NB4 (cell line): ENCODE measurements around the gene AXL.

Source experiments
- DNase-seq: peaks from one replicate; pipeline ENCODE4 v3.0.0; 2010; ENCODE audit warnings: low read depth
- H3K4me3 ChIP-seq: one replicate; pipeline ENCODE4 v1.5.1; 2011; ENCODE audit warnings: mild to moderate bottlenecking, low read depth, low read length, moderate library complexity
- MAX ChIP-seq: IDR thresholded peaks from 2 replicates; pipeline ENCODE4 v1.6.1; 2011; ENCODE audit warnings: low read depth, low read length
- MYC ChIP-seq: IDR thresholded peaks from 2 replicates; pipeline ENCODE4 v1.6.1; 2011; ENCODE audit warnings: low read depth, low read length
- POLR2A ChIP-seq: IDR thresholded peaks from 2 replicates; pipeline ENCODE4 v1.6.1; 2011; ENCODE audit warnings: mild to moderate bottlenecking; ENCODE audit not compliant: insufficient read length; ENCODE audit errors: extremely low read depth
- TF ChIP-seq, protein P1 (sequence below): IDR thresholded peaks from one replicate; pipeline ENCODE4 v1.5.1; 2012; ENCODE audit warnings: low read depth, low read length

The AXL gene

DNA sequence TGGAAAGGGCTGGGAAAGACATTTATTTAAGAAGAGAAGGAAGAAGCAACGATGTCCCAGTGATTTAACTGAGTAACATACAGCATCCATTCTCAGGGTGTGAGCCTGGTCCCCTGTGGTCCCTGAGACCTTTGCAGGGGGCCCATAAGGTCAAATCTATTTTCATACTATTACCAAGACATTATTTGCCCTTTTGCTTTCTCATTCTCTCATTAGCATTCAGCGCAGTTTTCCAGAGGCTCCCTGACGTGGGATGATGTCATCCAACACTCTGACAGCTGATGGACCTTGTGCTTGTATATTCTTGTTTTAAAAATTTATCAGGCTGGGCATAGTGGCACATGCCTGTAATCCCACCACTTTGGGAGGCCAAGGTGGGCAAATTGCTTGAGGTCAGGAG lies 26.8 kb downstream of the AXL start:
- no peak for TF ChIP-seq MAX
- TF ChIP-seq, protein P1, sequence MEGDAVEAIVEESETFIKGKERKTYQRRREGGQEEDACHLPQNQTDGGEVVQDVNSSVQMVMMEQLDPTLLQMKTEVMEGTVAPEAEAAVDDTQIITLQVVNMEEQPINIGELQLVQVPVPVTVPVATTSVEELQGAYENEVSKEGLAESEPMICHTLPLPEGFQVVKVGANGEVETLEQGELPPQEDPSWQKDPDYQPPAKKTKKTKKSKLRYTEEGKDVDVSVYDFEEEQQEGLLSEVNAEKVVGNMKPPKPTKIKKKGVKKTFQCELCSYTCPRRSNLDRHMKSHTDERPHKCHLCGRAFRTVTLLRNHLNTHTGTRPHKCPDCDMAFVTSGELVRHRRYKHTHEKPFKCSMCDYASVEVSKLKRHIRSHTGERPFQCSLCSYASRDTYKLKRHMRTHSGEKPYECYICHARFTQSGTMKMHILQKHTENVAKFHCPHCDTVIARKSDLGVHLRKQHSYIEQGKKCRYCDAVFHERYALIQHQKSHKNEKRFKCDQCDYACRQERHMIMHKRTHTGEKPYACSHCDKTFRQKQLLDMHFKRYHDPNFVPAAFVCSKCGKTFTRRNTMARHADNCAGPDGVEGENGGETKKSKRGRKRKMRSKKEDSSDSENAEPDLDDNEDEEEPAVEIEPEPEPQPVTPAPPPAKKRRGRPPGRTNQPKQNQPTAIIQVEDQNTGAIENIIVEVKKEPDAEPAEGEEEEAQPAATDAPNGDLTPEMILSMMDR = no peak

GRCh38 chr19:41248895-41249294 lies 29.9 kb downstream of the AXL start:
- no peak overlapping the region for H3K4me3 ChIP-seq
- TF ChIP-seq, protein P1 = peak; percentile 1
- no peak for TF ChIP-seq MYC
- DNase-seq = no peak

More for the DNA sequence above, 26.8 kb downstream of the AXL start:
- no peak for DNase-seq
- H3K4me3 ChIP-seq = no peak overlapping the region

DNA sequence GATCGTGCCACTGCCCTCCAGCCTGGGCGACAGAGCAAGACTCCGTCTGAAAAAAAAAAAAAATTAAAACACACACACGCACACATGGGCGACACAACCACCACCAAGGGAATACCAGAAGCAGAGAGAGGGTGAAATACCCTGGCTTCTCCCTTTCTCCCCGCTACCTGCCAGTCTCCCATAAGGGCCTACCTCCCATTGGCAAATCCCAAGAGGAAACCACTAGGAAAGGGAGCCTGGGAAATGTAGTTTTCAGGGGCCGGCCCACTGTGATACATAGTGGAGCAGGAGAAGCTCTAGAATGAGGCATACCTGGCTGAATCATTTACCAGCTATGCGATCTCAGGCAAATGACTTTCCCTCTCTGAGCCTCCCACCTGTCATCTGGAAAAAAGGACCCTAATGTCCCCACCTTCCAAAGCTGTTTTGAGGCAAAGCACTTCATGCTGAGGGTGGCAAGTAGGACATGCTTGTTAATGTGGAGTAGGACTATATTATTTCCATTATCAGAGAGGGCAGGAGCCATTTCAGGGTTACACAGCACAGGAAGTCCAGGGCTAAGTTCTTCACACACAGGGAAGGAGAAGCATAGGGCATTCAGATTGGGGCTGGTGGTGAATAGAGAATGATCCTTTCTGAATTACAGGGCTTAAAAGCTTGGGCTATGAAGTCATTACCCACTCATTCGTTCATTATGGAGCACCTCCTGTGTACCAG lies 30.8 kb downstream of the AXL start:
- no peak for TF ChIP-seq MAX
- TF ChIP-seq MYC = no peak
- no peak for TF ChIP-seq POLR2A
- TF ChIP-seq, protein P1 = no peak
- no peak for DNase-seq
- H3K4me3 ChIP-seq = no peak overlapping the region

- TF ChIP-seq MAX (no peak), POLR2A (no peak), MYC (no peak)
- TF ChIP-seq, protein P1 = no peak
- no peak for DNase-seq
- H3K4me3 ChIP-seq = no peak overlapping the region
These were observed 34.6 kb downstream of the AXL start for GRCh38 chr19:41253660-41254059.

GRCh38 chr19:41255171-41255570 lies 36.1 kb downstream of the AXL start:
- TF ChIP-seq POLR2A = no peak
- TF ChIP-seq MAX = no peak
- TF ChIP-seq, protein P1 = no peak
- TF ChIP-seq MYC = no peak
- no peak overlapping the region for H3K4me3 ChIP-seq
- DNase-seq = no peak
